Measurements from ENCODE around the gene SOX8.

DNA sequence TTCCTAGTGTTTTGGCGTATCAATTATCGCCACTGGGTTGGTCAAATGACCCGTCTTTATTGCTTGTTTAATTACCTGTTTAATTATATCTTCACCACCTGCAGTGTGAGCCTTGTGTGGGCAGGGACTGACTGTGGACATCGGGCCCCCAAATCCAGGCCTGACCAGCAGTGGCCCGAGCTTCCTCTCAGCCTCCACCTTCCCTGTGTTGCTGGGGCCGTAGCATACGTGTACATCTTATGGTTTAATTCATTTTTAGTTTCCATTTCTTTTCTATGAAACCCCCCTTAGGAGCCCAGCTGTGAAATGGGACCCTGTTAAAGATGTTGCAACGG lies 9.6 kb upstream of the SOX8 start:
- no peak for TF ChIP-seq TAF1 (IDR thresholded peaks at IDR 0.05; ENCODE audit: low read depth)
- no peak for TF ChIP-seq RAD21 (IDR thresholded peaks at IDR 0.05; ENCODE audit: low read depth)
- TF ChIP-seq YY1 (IDR thresholded peaks at IDR 0.05; ENCODE audit: low read depth) = no peak
- no peak for TF ChIP-seq MAX (IDR thresholded peaks at IDR 0.05)
- TF ChIP-seq EP300 (IDR thresholded peaks at IDR 0.05; ENCODE audit: borderline replicate concordance) = no peak
- no peak for TF ChIP-seq TCF12 (IDR thresholded peaks at IDR 0.05; ENCODE audit: low read depth)
- no peak for TF ChIP-seq REST (IDR thresholded peaks at IDR 0.05; ENCODE audit: low read depth)
- no peak for TF ChIP-seq EGR1 (IDR thresholded peaks at IDR 0.05)

Data from Ishikawa (cell line).